Neural crest cell (in vitro differentiated cells): ENCODE data around the gene SNED1. TPM values are rescaled to one million over a fixed set of nuclear protein-coding genes. Genes with fewer than 3 reads are reported as not detected.

ENCODE experiments used
- DNase-seq: peaks from one replicate; pipeline ENCODE4 v3.0.0; 2021; ENCODE audit warnings: low read depth, mixed read lengths, low spot score
- H3K27ac Mint-ChIP-seq: one replicate; pipeline ENCODE4 v1.8.0; 2021; ENCODE audit warnings: mild to moderate bottlenecking, mixed read lengths; ENCODE audit not compliant: unreplicated experiment
- H3K27me3 Mint-ChIP-seq: 2 replicates; pipeline ENCODE4 v1.8.0; 2021; ENCODE audit warnings: low read depth, mild to moderate bottlenecking, mixed read lengths
- H3K36me3 Mint-ChIP-seq: 2 replicates; pipeline ENCODE4 v1.8.0; 2021; ENCODE audit warnings: low read depth, mild to moderate bottlenecking, mixed read lengths
- H3K4me1 Mint-ChIP-seq: 2 replicates; pipeline ENCODE4 v1.8.0; 2021; ENCODE audit warnings: mixed read lengths
- H3K4me3 Mint-ChIP-seq: one replicate; pipeline ENCODE4 v1.8.0; 2021; ENCODE audit warnings: mild to moderate bottlenecking, mixed read lengths
- H3K9me3 Mint-ChIP-seq: 2 replicates; pipeline ENCODE4 v1.8.0; 2021; ENCODE audit warnings: mixed read lengths
- CTCF ChIP-seq: fragments of 200-600 bp; sonication (generic); conservative IDR thresholded peaks from 2 replicates; pipeline ENCODE4 v1.5.0; 2021; ENCODE audit warnings: antibody characterized with exemption, mild to moderate bottlenecking
- total RNA-seq: library from RNA; stranded (reverse); gene quantifications from 2 replicates; pipeline ENCODE4 v1.2.1, GENCODE V29; 2021

The SNED1 gene
- total RNA-seq, 1 donor from 2014 or later = 0.30 TPM

GRCh38 chr2:241007111-241007510, 8.7 kb downstream of the SNED1 start:
- Mint-ChIP-seq H3K4me3 (no peak overlapping the region), H3K4me1 (peaks cover 7% of the 10 kb centered on the region), H3K36me3 (peaks cover 6% of the 10 kb centered on the region), H3K9me3 (peaks cover 12% of the 10 kb centered on the region), H3K27ac (no peak overlapping the region), H3K27me3 (peaks cover 12% of the 10 kb centered on the region)
- TF ChIP-seq CTCF = no peak
- no peak for DNase-seq

GRCh38 chr2:241007880-241008710, 9.7 kb downstream of the SNED1 start:
- Mint-ChIP-seq H3K27ac (no peak overlapping the region), H3K36me3 (peaks cover 6% of the 10 kb centered on the region), H3K4me3 (no peak overlapping the region), H3K27me3 (peaks cover 12% of the 10 kb centered on the region), H3K4me1 (peaks cover 7% of the 10 kb centered on the region), H3K9me3 (peaks cover 12% of the 10 kb centered on the region)
- no peak for DNase-seq
- no peak for TF ChIP-seq CTCF

- DNase-seq = no peak
- peaks cover 11% of the 10 kb centered on the region for H3K9me3 Mint-ChIP-seq
- no peak overlapping the region for H3K4me3 Mint-ChIP-seq
- peaks cover 7% of the 10 kb centered on the region for H3K4me1 Mint-ChIP-seq
- H3K36me3 Mint-ChIP-seq = peaks cover 6% of the 10 kb centered on the region
- H3K27ac Mint-ChIP-seq = no peak overlapping the region
- no peak for TF ChIP-seq CTCF
- peaks cover 12% of the 10 kb centered on the region for H3K27me3 Mint-ChIP-seq
These were observed 10.3 kb downstream of the SNED1 start for GRCh38 chr2:241008711-241009121.

- TF ChIP-seq CTCF = no peak
- Mint-ChIP-seq H3K27ac (no peak overlapping the region), H3K36me3 (peaks cover 4% of the 10 kb centered on the region), H3K4me3 (no peak overlapping the region), H3K4me1 (peaks cover 7% of the 10 kb centered on the region), H3K9me3 (peaks cover 9% of the 10 kb centered on the region), H3K27me3 (peaks cover 12% of the 10 kb centered on the region)
- no peak for DNase-seq
These were observed 10.8 kb downstream of the SNED1 start for GRCh38 chr2:241009191-241009590.

- Mint-ChIP-seq H3K27ac (no peak overlapping the region), H3K36me3 (peaks cover 4% of the 10 kb centered on the region), H3K4me1 (peaks cover 7% of the 10 kb centered on the region), H3K9me3 (peaks cover 9% of the 10 kb centered on the region), H3K27me3 (peaks cover 12% of the 10 kb centered on the region), H3K4me3 (no peak overlapping the region)
- TF ChIP-seq CTCF = peak; percentile 13
- DNase-seq = no peak
These were observed 11.4 kb downstream of the SNED1 start for GRCh38 chr2:241009601-241010530.
